DND-41 (cell line): ENCODE data around the gene ADTRP.

Experiments used
- EZH2 ChIP-seq: IDR thresholded peaks from 3 replicates; pipeline ENCODE4 v1.6.1; 2012; ENCODE audit warnings: borderline replicate concordance, low read depth, mild to moderate bottlenecking, moderate library complexity, low read length, inconsistent platforms; ENCODE audit not compliant: severe bottlenecking
- TF ChIP-seq, protein P1 (sequence below): IDR thresholded peaks from 2 replicates; pipeline ENCODE4 v1.5.1; 2012; ENCODE audit warnings: borderline replicate concordance, low read length, moderate library complexity, mild to moderate bottlenecking; ENCODE audit not compliant: poor library complexity, severe bottlenecking; ENCODE audit errors: extremely low read depth

DNA sequence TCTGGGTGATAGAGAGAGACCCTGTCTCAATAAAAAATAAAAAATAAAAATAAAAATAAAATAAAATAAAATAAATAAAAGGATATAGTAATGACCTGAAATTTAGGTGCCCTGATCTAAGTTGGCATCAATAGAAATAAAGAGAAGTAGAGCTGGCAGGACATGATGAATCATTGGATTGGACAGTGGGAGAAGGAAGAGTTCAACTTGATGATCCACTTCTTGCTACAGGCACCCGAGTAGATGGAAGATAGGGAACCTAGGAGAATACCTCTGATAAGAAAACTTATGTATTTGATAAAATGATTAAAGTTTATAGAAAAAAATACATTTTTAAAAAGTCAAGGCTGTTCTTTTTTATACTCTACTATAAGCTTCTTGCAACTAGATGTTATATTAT lies 79.0 kb downstream of the ADTRP start:
- TF ChIP-seq, protein P1, sequence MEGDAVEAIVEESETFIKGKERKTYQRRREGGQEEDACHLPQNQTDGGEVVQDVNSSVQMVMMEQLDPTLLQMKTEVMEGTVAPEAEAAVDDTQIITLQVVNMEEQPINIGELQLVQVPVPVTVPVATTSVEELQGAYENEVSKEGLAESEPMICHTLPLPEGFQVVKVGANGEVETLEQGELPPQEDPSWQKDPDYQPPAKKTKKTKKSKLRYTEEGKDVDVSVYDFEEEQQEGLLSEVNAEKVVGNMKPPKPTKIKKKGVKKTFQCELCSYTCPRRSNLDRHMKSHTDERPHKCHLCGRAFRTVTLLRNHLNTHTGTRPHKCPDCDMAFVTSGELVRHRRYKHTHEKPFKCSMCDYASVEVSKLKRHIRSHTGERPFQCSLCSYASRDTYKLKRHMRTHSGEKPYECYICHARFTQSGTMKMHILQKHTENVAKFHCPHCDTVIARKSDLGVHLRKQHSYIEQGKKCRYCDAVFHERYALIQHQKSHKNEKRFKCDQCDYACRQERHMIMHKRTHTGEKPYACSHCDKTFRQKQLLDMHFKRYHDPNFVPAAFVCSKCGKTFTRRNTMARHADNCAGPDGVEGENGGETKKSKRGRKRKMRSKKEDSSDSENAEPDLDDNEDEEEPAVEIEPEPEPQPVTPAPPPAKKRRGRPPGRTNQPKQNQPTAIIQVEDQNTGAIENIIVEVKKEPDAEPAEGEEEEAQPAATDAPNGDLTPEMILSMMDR: no peak
- no peak for TF ChIP-seq EZH2
